Uterus (tissue), 4 donors: Measurements from ENCODE around the gene SCARF2. TPM values are rescaled to one million over a fixed set of nuclear protein-coding genes. Genes with fewer than 3 reads are reported as not detected.

Source experiments
- DNase-seq, 2 donors: peaks; one replicate each; pipeline ENCODE4 v3.0.0-alpha.2; 2019 to 2020
- H3K27ac ChIP-seq, 2 donors: fragments of 200-600 bp; sonication (generic); 1 replicate in 1 of 2; 2 replicates in 1 of 2; pipeline ENCODE4 v1.5.1; 2016 to 2018
- H3K27me3 ChIP-seq, 2 donors: fragments of 200-600 bp; sonication (generic); one replicate each; pipeline ENCODE4 v1.5.1; 2018 to 2019; ENCODE audit warnings: control low read depth in 1 of 2
- H3K36me3 ChIP-seq, 2 donors: fragments of 200-600 bp; sonication (generic); one replicate each; pipeline ENCODE4 v1.5.1; 2019; ENCODE audit warnings: control low read depth in 1 of 2
- H3K4me1 ChIP-seq, 2 donors: fragments of 200-600 bp; sonication (generic); one replicate each; pipeline ENCODE4 v1.5.1; 2018 to 2019; ENCODE audit warnings: control low read depth in 1 of 2
- H3K4me3 ChIP-seq, 2 donors: fragments of 200-600 bp; sonication (generic); 1 replicate in 1 of 2; 2 replicates in 1 of 2; pipeline ENCODE4 v1.5.1; 2018 to 2019; ENCODE audit warnings: mild to moderate bottlenecking in 1 of 2
- H3K9me3 ChIP-seq, 2 donors: fragments of 200-600 bp; sonication (generic); one replicate each; pipeline ENCODE4 v1.5.1; 2019; ENCODE audit warnings: control low read depth in 1 of 2
- POLR2A ChIP-seq, 2 donors: fragments of 450-650 bp; IDR thresholded peaks; one replicate each; pipeline ENCODE4 v1.6.1; 2016; ENCODE audit warnings: antibody characterized with exemption in 2 of 2, mild to moderate bottlenecking in 1 of 2, moderate library complexity in 1 of 2
- intact Hi-C: fragments of 100-400 bp; cut with DNase I; formaldehyde crosslinking; loops from one replicate; pipeline ENCODE4 v1.15.1; 2023; ENCODE audit warnings: low total_unique reads
- total RNA-seq, 4 donors: library from RNA; depleted of rRNA in 3 of 4; stranded (reverse); fragments of >200 nt in 3 of 4; gene quantifications; one replicate each; pipeline versions ENCODE4 v1.1.0 to v1.2.4, GENCODE V29; 2014 to 2023
- TF ChIP-seq, protein P1 (sequence below), 4 experiments: fragments of 200-600 bp in 2 of 4; fragments of 450-650 bp in 2 of 4; sonication (generic) in 2 of 4; IDR thresholded peaks; one replicate each; pipeline ENCODE4 v1.5.1; 2016 to 2019; ENCODE audit warnings: antibody characterized with exemption in 4 of 4, mild to moderate bottlenecking in 2 of 4, moderate library complexity in 1 of 4
- donor health status: DM: yes; HTN: yes; CAD: no.

Gene SCARF2
- total RNA-seq, 4 donors from 2014 or later = 22.9 to 84.5 (median 30.1) TPM

DNA sequence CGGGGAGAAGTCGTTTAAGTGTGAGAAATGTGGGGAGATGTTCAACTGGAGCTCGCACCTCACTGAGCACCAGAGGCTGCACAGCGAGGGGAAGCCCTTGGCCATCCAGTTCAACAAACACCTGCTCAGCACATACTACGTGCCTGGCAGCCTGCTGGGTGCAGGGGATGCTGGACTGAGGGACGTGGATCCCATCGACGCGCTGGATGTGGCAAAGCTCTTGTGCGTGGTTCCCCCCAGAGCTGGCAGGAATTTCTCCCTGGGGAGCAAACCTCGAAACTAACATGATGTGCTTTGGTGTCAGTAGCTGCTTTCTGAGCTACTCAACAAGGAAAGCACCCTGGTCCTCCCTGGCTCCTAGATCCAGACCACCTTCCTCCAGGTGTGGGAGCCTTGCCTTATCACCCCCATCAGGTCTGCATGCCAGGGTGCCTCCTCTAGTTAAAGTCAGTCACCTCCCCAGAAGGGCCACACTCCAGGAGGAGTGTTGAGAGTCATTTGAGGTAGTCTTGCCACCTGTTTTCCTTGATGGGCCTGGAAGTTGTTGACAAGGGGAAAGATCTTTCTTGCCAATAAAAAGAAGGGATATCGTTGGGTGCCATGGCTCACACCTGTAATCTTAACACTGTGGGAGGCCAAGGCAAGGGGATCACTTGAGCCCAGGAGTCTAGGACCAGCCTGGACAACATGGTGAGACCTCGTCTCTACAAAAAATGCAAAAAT lies 30.8 kb downstream of the SCARF2 start:
- no peaks in the 10 kb centered on the region for H3K36me3 ChIP-seq
- DNase-seq = no peak
- intact Hi-C loops = no loop called here
- no peak overlapping the region for H3K27ac ChIP-seq
- no peaks in the 10 kb centered on the region for H3K9me3 ChIP-seq
- H3K27me3 ChIP-seq = no peaks in the 10 kb centered on the region
- H3K4me3 ChIP-seq = no peak overlapping the region
- no peak for TF ChIP-seq POLR2A (IDR thresholded peaks at IDR 0.05)
- TF ChIP-seq, protein P1, sequence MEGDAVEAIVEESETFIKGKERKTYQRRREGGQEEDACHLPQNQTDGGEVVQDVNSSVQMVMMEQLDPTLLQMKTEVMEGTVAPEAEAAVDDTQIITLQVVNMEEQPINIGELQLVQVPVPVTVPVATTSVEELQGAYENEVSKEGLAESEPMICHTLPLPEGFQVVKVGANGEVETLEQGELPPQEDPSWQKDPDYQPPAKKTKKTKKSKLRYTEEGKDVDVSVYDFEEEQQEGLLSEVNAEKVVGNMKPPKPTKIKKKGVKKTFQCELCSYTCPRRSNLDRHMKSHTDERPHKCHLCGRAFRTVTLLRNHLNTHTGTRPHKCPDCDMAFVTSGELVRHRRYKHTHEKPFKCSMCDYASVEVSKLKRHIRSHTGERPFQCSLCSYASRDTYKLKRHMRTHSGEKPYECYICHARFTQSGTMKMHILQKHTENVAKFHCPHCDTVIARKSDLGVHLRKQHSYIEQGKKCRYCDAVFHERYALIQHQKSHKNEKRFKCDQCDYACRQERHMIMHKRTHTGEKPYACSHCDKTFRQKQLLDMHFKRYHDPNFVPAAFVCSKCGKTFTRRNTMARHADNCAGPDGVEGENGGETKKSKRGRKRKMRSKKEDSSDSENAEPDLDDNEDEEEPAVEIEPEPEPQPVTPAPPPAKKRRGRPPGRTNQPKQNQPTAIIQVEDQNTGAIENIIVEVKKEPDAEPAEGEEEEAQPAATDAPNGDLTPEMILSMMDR (IDR thresholded peaks at IDR 0.05) = no peak
- H3K4me1 ChIP-seq = no peaks in the 10 kb centered on the region

DNA sequence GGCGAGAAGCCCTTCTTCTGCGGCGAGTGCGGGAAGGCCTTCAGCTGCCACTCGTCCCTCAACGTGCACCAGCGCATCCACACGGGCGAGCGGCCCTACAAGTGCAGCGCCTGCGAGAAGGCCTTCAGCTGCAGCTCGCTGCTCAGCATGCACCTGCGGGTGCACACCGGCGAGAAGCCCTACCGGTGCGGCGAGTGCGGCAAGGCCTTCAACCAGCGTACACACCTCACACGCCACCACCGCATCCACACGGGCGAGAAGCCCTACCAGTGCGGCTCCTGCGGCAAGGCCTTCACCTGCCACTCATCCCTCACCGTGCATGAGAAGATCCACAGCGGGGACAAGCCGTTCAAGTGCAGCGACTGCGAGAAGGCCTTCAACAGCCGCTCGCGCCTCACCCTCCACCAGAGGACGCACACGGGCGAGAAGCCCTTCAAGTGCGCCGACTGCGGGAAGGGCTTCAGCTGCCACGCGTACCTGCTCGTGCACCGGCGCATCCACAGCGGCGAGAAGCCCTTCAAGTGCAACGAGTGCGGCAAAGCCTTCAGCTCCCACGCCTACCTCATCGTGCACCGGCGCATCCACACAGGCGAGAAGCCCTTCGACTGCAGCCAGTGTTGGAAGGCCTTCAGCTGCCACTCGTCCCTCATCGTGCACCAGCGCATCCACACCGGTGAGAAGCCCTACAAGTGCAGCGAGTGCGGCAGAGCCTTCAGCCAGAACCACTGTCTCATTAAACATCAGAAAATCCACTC lies 31.5 kb downstream of the SCARF2 start:
- H3K9me3 ChIP-seq = no peaks in the 10 kb centered on the region
- DNase-seq = no peak
- intact Hi-C loops = no loop called here

DNA sequence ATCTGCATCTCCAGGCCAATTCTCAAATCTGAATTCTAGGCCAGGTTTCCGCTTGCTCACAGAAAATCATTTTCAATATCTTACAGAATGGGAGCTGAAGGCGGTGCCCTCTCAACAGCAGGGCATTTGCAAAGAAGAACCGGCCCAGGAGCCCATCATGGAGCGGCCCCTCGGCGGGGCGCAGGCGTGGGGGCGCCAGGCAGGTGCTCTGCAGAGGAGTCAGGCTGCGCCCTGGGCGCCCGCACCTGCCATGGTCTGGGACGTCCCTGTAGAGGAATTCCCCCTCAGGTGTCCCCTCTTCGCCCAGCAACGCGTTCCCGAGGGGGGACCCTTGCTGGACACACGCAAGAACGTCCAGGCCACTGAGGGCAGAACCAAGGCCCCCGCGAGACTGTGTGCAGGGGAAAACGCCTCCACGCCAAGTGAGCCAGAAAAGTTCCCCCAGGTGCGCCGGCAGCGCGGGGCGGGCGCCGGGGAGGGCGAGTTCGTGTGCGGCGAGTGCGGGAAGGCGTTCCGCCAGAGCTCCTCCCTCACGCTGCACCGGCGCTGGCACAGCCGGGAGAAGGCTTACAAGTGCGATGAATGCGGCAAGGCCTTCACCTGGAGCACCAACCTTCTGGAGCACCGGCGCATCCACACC lies 32.2 kb downstream of the SCARF2 start:
- Histone ChIP-seq H3K36me3 (no peaks in the 10 kb centered on the region), H3K4me1 (no peaks in the 10 kb centered on the region)
- intact Hi-C loops = no loop called here

More for the DNA sequence above, 31.5 kb downstream of the SCARF2 start:
- no peak overlapping the region for H3K4me3 ChIP-seq
- no peaks in the 10 kb centered on the region for H3K36me3 ChIP-seq
- TF ChIP-seq, protein P1 (IDR thresholded peaks at IDR 0.05) = no peak
- no peak for TF ChIP-seq POLR2A (IDR thresholded peaks at IDR 0.05)
- no peak overlapping the region for H3K27ac ChIP-seq
- no peaks in the 10 kb centered on the region for H3K4me1 ChIP-seq
- H3K27me3 ChIP-seq = no peaks in the 10 kb centered on the region

DNA sequence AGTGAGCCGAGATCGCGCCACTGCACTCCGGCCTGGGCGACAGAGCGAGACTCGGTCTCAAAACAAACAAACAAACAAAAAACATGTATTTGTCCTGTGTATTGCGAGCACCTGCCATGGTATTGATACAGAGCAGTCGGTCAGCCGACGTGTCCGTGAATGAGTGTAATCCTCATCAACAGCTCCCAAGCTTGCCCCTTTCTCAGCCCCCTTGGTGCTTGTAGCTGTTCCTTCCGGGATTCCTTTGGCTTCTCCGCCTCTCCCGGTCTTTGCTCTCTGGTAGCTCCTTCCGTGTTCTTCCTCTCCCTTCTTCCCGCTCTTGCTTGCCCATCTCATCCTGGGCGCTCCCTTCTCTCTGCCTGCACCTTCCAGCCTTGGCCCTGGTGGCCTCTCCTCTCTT lies 32.7 kb downstream of the SCARF2 start:
- TF ChIP-seq, protein P1 (IDR thresholded peaks at IDR 0.05) = no peak
- no peak for TF ChIP-seq POLR2A (IDR thresholded peaks at IDR 0.05)
- no peak for DNase-seq
- no peak overlapping the region for H3K27ac ChIP-seq
- no peaks in the 10 kb centered on the region for H3K9me3 ChIP-seq
- H3K36me3 ChIP-seq = no peaks in the 10 kb centered on the region
- no peak overlapping the region for H3K4me3 ChIP-seq
- intact Hi-C loops = no loop called here
- H3K4me1 ChIP-seq = no peaks in the 10 kb centered on the region
- no peaks in the 10 kb centered on the region for H3K27me3 ChIP-seq

More for the DNA sequence above, 32.2 kb downstream of the SCARF2 start:
- TF ChIP-seq POLR2A (IDR thresholded peaks at IDR 0.05) = no peak
- TF ChIP-seq, protein P1 (IDR thresholded peaks at IDR 0.05) = no peak
- H3K4me3 ChIP-seq = no peak overlapping the region
- H3K9me3 ChIP-seq = no peaks in the 10 kb centered on the region
- H3K27ac ChIP-seq = no peak overlapping the region
- no peak for DNase-seq
- no peaks in the 10 kb centered on the region for H3K27me3 ChIP-seq

DNA sequence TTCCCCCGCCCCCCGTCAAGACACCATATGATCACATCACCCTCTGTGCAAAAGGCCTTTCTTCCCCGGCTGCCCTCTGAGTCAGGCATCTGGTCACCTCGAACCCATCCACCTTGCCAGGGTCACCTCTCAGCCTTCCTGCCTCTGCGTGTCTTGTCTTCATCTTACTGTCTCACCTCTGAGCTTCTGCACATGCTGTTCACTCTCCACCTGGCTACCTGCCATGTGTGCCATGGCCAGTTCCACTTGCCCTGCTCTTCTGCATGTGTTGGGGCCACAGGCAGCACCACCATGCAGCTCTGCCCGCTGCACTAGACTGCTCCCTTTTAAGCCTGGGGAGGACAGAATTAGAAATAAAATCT lies 33.9 kb downstream of the SCARF2 start:
- H3K9me3 ChIP-seq = no peaks in the 10 kb centered on the region
- no peaks in the 10 kb centered on the region for H3K27me3 ChIP-seq
- intact Hi-C loops = no loop called here
- DNase-seq = no peak
- no peak overlapping the region for H3K4me3 ChIP-seq
- H3K27ac ChIP-seq = no peak overlapping the region
- H3K36me3 ChIP-seq = no peaks in the 10 kb centered on the region
- TF ChIP-seq POLR2A (IDR thresholded peaks at IDR 0.05) = no peak
- TF ChIP-seq, protein P1 (IDR thresholded peaks at IDR 0.05) = no peak
- no peaks in the 10 kb centered on the region for H3K4me1 ChIP-seq
